GM23248 (cell line): ENCODE measurements around the gene PDE4B.

Experiments
- EZH2 ChIP-seq: fragments of 200-600 bp; sonication (generic); IDR thresholded peaks from 2 replicates; pipeline ENCODE4 v1.6.1; 2018; ENCODE audit warnings: antibody characterized with exemption, mild to moderate bottlenecking; ENCODE audit not compliant: insufficient read depth, poor library complexity, severe bottlenecking
- EZH2phosphoT487 ChIP-seq: fragments of 200-600 bp; sonication (generic); IDR thresholded peaks from 2 replicates; pipeline ENCODE4 v1.6.1; 2018; ENCODE audit warnings: antibody characterized with exemption, moderate library complexity, mild to moderate bottlenecking, low read depth; ENCODE audit not compliant: insufficient read depth

DNA sequence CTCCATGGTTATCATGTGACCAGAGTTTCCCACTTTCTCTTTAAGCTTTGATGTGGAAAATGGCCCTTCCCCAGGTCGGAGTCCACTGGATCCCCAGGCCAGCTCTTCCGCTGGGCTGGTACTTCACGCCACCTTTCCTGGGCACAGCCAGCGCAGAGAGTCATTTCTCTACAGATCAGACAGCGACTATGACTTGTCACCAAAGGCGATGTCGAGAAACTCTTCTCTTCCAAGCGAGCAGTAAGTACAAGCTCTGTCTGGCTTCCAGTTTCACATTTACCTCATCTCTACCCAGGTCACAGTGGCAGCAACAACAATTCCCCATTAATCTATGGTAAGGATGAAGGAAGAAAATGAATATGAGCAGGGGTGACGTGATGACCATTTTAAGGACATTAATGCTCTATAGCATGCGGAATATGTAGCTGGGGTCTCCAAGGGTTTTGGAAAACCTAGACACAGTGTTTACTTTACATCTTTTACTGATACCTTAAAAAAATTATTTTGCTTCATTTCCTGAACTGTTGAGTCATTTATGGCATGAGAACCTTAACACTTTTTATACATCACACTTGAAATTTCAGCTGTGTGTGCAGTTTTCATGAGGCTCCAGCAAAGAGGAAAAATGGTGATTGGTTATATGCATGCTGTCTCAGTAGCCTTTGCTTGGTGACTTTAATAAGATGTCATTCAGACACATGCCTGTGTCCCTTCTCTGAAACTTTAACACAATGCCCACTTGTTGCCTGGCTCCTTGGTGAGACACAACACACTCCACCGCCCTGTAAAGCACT is 454.9 kb downstream of the PDE4B start:
- no peak for TF ChIP-seq EZH2
- no peak for TF ChIP-seq EZH2phosphoT487
